ENCODE measurements around the gene ABHD3. TPM values are rescaled to one million over a fixed set of nuclear protein-coding genes. Genes with fewer than 3 reads are reported as not detected.
"Not testable (repeated sequence)": the region's sequence is repeated elsewhere in the genome, so short reads cannot be mapped to it uniquely, and the experiment has no call there.

The ABHD3 gene
- 10 to 100 TPM in 6 of 10 donors, 1 to 10 TPM in 4; 6.9 to 16.4 (median 11.5) TPM for polyA plus RNA-seq (ENCODE audit: insufficient read length in 10 of 10)
- long read RNA-seq, donor 1: 0 reads
- long read RNA-seq, donor 2: 0 reads
- long read RNA-seq, donor 3: 0 reads
- long read RNA-seq, donor 4, partial matches to known transcripts: 0 of 1 reads
- long read RNA-seq, donor 4, other reads (novel, unspliced or antisense): 0 of 1 reads
- long read RNA-seq, donor 5, partial matches to known transcripts: 0 of 2 reads
- long read RNA-seq, donor 5, other reads (novel, unspliced or antisense): 0 of 2 reads
- long read RNA-seq, donor 6, partial matches to known transcripts: 0 of 1 reads
- long read RNA-seq, donor 6, other reads (novel, unspliced or antisense): 0 of 1 reads
- long read RNA-seq, donor 7: 0 reads
- long read RNA-seq, donor 8: 0 reads
- long read RNA-seq, donor 9: 0 reads

- peak; percentile 89 to 95 (median 89) for DNase-seq
Measured at GRCh38 chr18:21704603-21705364, at the start of gene ABHD3. Gene ABHD3, minus strand, starts transcription at chr18:21704774. Its CDS starts 109 bp downstream, at chr18:21704665.

GRCh38 chr18:21747764-21748693 is 43.5 kb upstream of the ABHD3 start:
- DNase-seq: no peak

GRCh38 chr18:21747268-21747667 is 42.7 kb upstream of the ABHD3 start:
- DNase-seq: no peak

GRCh38 chr18:21745231-21745630 is 40.7 kb upstream of the ABHD3 start:
- DNase-seq: no peak

- no peak for DNase-seq
Measured at GRCh38 chr18:21743166-21743832, 38.7 kb upstream of the ABHD3 start.

- DNase-seq: no peak
Measured at GRCh38 chr18:21742315-21742687, 37.7 kb upstream of the ABHD3 start.

- peak; percentile 8 to 69 (median 30) for DNase-seq
Measured at GRCh38 chr18:21741562-21742314, 37.2 kb upstream of the ABHD3 start.

- DNase-seq: no peak
Measured at GRCh38 chr18:21741312-21741561, 36.7 kb upstream of the ABHD3 start.

- DNase-seq: peak; percentile 99 to 100 (median 99)
Measured at GRCh38 chr18:21740538-21741311, 36.2 kb upstream of the ABHD3 start, which contains the start of gene MIB1. Gene MIB1, plus strand, starts transcription at chr18:21740792. Its CDS starts 792 bp downstream, at chr18:21741584.

GRCh38 chr18:21739604-21740537 is 35.3 kb upstream of the ABHD3 start:
- peak in 1 of 3 donors; percentile 26 for DNase-seq

- not testable (repeated sequence) for DNase-seq
Measured at GRCh38 chr18:21736926-21737325, 32.4 kb upstream of the ABHD3 start.

- DNase-seq: no peak
Measured at GRCh38 chr18:21735452-21736015, 31.0 kb upstream of the ABHD3 start.

- no peak for DNase-seq
Measured at GRCh38 chr18:21733011-21733410, 28.4 kb upstream of the ABHD3 start.

GRCh38 chr18:21727702-21728101 is 23.1 kb upstream of the ABHD3 start:
- DNase-seq: no peak

- no peak for DNase-seq
Measured at GRCh38 chr18:21725201-21725600, 20.6 kb upstream of the ABHD3 start.

- DNase-seq: no peak
Measured at GRCh38 chr18:21722687-21723086, 18.1 kb upstream of the ABHD3 start.

GRCh38 chr18:21714474-21714873 is 9.9 kb upstream of the ABHD3 start:
- no peak for DNase-seq

- not testable (repeated sequence) for DNase-seq
Measured at GRCh38 chr18:21707130-21707529, 2.6 kb upstream of the ABHD3 start.
